ENCODE data around the gene IL17F.

DNA sequence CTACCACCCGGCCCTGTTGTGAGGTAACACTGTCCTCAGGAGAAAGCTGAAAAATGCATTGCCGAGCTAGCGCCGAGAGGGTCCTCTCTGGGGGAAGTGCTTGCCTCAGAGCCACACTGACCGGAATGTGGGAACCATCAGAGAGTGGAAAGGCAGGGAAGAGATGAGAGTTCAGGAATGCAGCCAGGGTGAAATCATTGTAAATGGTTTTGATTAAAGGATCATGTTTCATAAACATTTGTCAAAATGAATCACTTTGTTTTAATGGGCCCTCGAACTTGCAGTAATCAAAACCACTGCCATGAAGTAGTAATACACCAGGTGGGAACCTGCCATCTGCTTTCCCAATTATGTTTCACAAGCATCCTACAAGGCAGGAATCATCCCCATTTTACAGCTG lies 16.9 kb upstream of the IL17F start:
- TF ChIP-seq, protein P1, sequence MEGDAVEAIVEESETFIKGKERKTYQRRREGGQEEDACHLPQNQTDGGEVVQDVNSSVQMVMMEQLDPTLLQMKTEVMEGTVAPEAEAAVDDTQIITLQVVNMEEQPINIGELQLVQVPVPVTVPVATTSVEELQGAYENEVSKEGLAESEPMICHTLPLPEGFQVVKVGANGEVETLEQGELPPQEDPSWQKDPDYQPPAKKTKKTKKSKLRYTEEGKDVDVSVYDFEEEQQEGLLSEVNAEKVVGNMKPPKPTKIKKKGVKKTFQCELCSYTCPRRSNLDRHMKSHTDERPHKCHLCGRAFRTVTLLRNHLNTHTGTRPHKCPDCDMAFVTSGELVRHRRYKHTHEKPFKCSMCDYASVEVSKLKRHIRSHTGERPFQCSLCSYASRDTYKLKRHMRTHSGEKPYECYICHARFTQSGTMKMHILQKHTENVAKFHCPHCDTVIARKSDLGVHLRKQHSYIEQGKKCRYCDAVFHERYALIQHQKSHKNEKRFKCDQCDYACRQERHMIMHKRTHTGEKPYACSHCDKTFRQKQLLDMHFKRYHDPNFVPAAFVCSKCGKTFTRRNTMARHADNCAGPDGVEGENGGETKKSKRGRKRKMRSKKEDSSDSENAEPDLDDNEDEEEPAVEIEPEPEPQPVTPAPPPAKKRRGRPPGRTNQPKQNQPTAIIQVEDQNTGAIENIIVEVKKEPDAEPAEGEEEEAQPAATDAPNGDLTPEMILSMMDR (conservative IDR thresholded peaks at IDR 0.05), result no peak
- no peak for TF ChIP-seq EZH2 (IDR thresholded peaks at IDR 0.05; ENCODE audit: low read depth)

Data from PC-9 (cell line).